ENCODE data around the gene PPP1R7. TPM values are rescaled to one million over a fixed set of nuclear protein-coding genes. Genes with fewer than 3 reads are reported as not detected.

Gene PPP1R7
- polyA plus RNA-seq, 3 donors: 43.4 to 71.8 (median 56.7) TPM

DNA sequence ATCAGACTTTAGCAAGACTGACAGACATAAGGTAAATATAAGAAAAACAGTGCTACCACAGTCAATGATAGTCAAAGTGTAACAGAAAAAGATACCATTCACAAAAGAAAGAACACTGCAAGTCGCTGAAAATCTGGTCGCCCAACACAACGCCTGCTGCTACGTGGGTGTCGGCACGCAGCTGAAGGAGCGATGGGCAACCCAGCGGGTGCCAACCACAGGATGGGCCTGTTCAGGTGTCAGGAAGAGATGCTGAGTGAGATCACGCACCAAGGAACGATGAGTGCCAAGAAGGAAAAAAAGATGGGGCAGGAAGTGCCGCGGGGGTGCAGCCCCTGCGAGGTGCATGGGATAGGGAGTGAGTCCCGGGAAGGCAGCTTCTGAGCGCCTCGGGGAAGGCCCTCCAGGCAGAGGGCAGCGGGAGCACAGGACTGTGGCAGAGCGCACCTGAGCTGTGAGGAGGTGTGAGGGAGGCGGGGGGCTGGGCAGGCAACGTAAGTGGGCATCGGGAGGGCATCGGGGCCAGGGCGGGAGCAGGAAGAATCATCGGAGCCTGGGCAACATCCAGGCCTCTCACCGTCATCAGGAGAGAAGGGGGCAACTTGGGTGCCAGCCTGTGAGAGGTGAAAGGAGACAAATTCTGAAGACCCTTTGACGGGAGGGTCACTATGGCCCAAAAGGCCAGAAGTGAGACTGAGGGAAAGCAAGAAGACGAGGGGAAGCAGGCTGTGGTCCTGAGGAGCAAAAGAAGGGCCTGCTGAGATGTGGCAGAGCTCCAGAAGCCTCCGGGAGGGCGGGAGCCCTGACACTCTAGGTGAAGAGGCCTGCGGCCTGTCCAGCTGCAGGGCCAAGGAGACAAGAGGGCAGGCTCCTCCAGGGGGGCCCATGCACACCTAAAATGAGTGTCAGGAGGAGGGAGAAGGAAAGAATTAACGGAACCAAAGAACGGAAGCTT, 33.4 kb upstream of the PPP1R7 start:
- WGBS, 3 donors: 92 to 95% (median 94%) methylated on average over 32 of the region's 32 CpGs
- no peak overlapping the region for H3K27ac ChIP-seq (ENCODE audit: low read depth, low read length)

DNA sequence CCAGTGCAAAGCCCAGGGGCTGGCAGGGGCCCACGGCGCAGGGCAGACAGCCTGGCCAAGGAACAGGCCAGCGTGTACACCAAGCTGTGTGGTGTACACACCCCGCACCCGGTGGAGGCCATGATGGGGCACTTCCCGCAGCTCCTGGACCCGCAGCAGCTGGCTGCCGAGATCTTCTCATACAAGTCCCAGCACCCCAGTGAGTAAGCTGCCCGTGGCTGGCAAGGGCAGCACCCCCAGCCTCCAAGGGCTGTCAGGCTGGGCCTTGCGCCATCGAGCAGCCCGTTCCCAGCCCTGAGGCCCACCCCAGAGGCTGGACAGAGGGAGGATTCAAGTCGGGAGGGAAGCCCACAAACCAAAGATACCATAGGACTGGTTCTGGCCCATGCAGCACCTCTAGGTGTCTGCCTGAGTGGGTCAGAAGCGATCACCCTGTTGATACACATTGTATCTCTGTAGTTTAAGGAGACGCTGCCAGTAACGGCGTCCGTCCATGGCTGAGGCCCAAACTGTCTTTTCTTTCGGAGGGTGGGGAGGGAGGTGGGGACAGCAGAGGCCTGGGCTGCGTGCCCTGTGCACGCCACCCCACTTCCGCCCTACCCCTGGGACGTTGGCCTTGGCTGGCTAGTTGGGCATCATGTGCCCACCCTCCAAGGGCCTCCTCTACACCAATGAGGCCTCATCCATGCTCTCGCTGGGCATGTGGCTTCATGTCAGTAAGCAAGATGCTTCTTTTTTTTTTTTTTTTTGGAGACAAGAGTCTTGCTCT, 31.3 kb upstream of the PPP1R7 start:
- 90 to 94% (median 93%) methylated on average over 22 to 24 of the region's 24 CpGs for WGBS, 3 donors
- H3K27ac ChIP-seq (ENCODE audit: low read depth, low read length): no peak overlapping the region

- no peak overlapping the region for H3K27ac ChIP-seq (ENCODE audit: low read depth, low read length)
- WGBS, 3 donors: 93 to 98% (median 96%) methylated on average over 2 of the region's 2 CpGs
These were observed 29.8 kb upstream of the PPP1R7 start for GRCh38 chr2:241120440-241120839.

GRCh38 chr2:241121008-241121407, 29.3 kb upstream of the PPP1R7 start:
- no peak overlapping the region for H3K27ac ChIP-seq (ENCODE audit: low read depth, low read length)
- 80 to 94% (median 86%) methylated on average over 5 of the region's 5 CpGs for WGBS, 3 donors

DNA sequence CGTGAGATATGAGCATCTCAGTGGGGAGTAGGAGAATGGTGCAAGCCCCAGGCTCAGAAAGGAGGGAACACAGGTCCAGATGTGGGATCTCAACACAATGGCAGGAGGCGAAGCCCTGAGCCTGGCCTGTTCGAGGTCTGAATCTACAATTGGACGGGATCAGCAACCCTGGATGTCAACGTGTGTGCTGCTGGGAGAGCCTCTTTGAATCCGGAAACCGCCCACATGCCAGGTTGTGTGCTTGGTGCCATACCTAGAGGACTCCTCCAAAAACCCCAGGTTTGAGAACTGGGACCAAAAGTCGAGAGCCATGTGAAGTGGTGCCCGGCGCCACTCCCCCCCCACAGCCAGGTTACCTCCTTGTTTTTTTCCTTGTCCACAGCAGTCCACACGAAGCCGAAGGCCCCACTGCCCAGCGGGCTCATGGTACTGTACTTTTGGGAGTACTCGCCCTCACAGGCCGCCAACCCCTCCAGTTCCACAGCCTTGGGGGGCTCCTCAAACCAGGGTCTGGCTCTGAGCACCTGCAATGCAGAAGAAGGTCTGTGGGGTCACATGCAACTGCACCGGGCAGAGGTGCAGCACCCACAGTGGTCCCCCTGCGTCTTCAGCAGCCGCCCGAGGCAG, 27.8 kb upstream of the PPP1R7 start:
- 88 to 94% (median 94%) methylated on average over 19 of the region's 19 CpGs for WGBS, 3 donors
- H3K27ac ChIP-seq (ENCODE audit: low read depth, low read length): no peak overlapping the region

GRCh38 chr2:241123816-241124536, 26.3 kb upstream of the PPP1R7 start:
- H3K27ac ChIP-seq (ENCODE audit: low read depth, low read length): no peak overlapping the region
- 78 to 88% (median 80%) methylated on average over 16 of the region's 16 CpGs for WGBS, 3 donors

DNA sequence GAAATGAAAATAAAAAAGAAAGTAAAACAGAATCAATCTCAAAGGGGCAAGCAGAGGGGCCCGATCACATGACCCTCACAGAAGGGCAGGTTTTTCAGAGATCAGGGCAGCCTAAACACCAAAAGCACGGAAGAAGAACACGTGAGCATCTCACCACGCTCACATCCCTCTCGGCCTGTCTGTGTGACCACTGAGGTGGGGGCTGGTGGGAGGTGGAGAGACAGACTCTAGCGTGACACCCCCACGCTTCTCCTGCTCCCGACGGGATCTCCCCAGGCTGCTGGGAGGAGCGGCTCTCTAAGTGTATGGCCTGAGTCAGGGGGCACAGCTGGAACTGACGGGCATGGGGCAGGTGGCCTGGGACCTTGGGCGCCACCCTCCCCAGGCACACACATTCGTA, 24.6 kb upstream of the PPP1R7 start:
- H3K27ac ChIP-seq (ENCODE audit: low read depth, low read length): no peak overlapping the region
- WGBS, 3 donors: 91 to 95% (median 93%) methylated on average over 13 of the region's 13 CpGs

GRCh38 chr2:241126201-241126611, 24.1 kb upstream of the PPP1R7 start:
- 82 to 94% (median 91%) methylated on average over 21 of the region's 21 CpGs for WGBS, 3 donors
- no peak overlapping the region for H3K27ac ChIP-seq (ENCODE audit: low read depth, low read length)

DNA sequence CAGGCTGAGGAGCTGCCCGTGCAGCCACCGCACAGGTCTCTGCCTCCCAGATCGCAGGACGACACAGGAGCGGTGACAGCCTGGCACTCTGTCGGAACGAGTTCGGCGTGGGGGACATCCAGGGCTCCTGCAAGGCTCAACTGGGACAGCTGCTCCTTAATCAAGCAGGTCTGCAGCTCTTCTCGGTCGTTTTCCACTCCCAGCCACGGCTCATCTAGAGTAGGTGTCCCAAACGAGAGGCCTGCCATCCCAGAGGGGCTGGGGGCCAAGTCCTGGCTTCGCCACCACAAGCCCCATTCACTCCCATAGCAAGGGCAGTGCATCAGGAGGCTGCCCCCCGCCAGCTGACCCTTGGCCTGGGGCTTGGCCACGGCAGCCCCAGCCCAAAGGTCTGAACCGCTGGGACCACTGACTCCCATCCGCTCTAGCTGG, 23.5 kb upstream of the PPP1R7 start:
- WGBS, 3 donors: 94 to 97% (median 96%) methylated on average over 16 to 18 of the region's 18 CpGs
- no peak overlapping the region for H3K27ac ChIP-seq (ENCODE audit: low read depth, low read length)

- WGBS, 3 donors: 93 to 97% (median 93%) methylated on average over 6 to 8 of the region's 8 CpGs
- no peak overlapping the region for H3K27ac ChIP-seq (ENCODE audit: low read depth, low read length)
These were observed 22.0 kb upstream of the PPP1R7 start for GRCh38 chr2:241128266-241128665.

GRCh38 chr2:241129086-241129871, 21.0 kb upstream of the PPP1R7 start:
- WGBS, 3 donors: 65 to 91% (median 72%) methylated on average over 12 of the region's 12 CpGs
- no peak overlapping the region for H3K27ac ChIP-seq (ENCODE audit: low read depth, low read length)

GRCh38 chr2:241130316-241130715, 20.0 kb upstream of the PPP1R7 start:
- 90 to 94% (median 93%) methylated on average over 16 of the region's 16 CpGs for WGBS, 3 donors
- no peak overlapping the region for H3K27ac ChIP-seq (ENCODE audit: low read depth, low read length)

GRCh38 chr2:241131531-241131930, 18.7 kb upstream of the PPP1R7 start:
- WGBS, 3 donors: 88 to 96% (median 94%) methylated on average over 7 of the region's 7 CpGs

DNA sequence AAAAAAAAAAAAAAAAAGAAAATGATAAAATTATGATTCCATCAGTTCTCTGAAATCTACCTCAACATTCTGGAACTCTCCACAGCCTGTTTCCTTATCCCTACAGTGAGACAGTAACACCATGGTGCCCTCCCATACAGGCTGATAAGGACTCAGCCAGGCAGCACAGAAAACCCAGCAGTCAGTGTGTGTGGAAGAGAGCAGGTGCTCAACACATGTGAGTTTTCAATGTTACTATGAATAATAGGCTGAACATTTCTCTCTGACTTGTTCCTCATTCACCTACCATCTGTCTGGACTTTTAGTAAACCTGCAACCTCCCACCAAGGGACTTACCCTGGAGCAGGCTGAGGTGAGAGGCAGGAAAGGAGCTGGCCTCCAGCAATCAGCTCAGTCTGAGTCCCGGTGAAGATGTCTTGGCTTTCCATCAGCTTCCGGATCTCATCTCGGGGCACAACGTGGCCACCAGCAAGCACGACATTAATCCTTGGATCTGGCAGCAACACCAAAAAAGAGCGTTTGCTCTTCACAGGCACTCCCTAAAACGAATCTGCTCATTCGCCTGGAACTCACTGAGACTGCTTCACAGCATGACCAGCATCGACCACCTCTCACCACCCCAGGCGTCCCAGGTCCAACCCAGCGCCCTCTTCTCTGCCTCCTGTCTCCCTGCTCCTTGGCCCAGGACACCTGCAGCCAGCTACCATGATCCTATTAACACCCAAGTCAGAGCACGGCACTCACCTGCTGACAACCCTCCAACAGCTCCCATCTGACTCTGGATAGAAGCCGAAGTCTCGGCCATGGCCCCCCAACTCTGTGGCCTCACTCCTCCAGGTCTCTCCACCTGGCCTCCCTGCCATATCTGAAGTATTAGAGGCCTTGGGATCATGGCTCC, 17.5 kb upstream of the PPP1R7 start:
- no peak overlapping the region for H3K27ac ChIP-seq (ENCODE audit: low read depth, low read length)
- WGBS, 3 donors: 73 to 93% (median 93%) methylated on average over 14 of the region's 14 CpGs

More at GRCh38 chr2:241131531-241131930, 18.7 kb upstream of the PPP1R7 start:
- H3K27ac ChIP-seq (ENCODE audit: low read depth, low read length): no peak overlapping the region

DNA sequence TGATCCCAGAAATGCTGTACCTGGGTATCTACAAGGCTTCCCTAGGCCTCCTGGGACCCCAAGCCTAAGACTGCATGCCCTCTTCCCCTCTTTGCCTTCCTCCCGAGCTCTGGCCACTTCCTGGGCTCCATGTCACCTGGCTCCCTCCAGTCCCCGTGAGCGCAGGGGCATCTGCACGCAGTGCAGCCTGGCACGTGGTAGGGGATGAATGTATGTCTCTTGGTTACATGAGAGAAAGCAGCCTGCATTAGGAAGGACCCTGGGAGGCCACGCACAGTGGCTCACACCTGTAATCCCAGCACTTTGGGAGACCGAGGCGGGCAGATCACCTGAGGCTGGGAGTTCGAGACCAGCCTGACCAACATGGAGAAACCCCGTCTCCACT, 16.8 kb upstream of the PPP1R7 start:
- H3K27ac ChIP-seq (ENCODE audit: low read depth, low read length): no peak overlapping the region
- WGBS, 3 donors: 94 to 97% (median 96%) methylated on average over 10 of the region's 10 CpGs

DNA sequence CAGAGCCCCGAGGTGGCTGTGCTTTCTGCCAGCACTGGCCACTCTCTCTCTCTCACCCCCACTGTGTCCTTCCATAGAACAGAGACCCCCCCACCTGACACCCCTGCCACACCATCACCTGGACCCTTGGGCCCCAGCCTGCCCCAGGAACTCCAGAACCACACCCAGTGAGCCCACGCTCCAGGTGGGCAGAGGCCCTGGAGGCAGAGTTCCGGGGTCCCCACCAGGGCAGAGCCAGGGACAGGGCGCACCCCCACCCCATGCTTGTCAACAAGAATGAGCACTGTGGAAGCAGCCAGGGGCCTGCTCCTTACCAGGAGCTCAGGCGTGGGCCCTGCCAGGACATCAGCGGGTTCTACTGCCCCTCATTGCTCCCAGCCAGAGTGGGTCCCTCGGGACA, 15.6 kb upstream of the PPP1R7 start:
- H3K27ac ChIP-seq (ENCODE audit: low read depth, low read length): no peak overlapping the region
- 94 to 96% (median 94%) methylated on average over 7 of the region's 7 CpGs for WGBS, 3 donors

DNA sequence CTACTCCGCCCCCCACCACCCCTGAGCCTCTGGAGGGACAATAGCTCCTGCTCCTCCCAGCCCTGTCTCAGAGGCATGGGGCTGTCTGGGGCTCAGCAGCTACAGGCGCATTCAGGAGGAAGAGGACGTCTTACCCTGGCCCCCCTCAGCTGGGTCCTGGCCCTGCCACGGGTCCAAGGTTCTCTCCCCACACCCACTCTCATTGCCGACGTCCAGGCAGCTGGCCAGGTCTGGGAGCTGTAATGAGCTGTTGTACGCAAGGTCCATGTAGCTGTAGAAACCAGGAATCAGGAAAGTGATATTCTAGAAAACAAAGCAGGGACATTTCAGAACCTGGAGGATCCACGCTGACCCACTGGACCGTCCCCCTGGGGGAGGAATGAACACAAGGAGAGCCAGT, 14.5 kb upstream of the PPP1R7 start:
- WGBS, 3 donors: 52 to 84% (median 76%) methylated on average over 9 of the region's 9 CpGs

More for the DNA sequence above, 14.5 kb upstream of the PPP1R7 start:
- no peak overlapping the region for H3K27ac ChIP-seq (ENCODE audit: low read depth, low read length)
